CD14-positive monocyte (primary cell): ENCODE measurements around the gene ZNF598. TPM values are rescaled to one million over a fixed set of nuclear protein-coding genes. Genes with fewer than 3 reads are reported as not detected.
"Not testable (repeated sequence)": the region's sequence is repeated elsewhere in the genome, so short reads cannot be mapped to it uniquely, and the experiment has no call there.

Experiments
- DNase-seq, 3 donors: peaks; one replicate each; pipeline ENCODE4 v3.0.0-alpha.2; 2011 to 2022
- H2AFZ ChIP-seq: 2 replicates; pipeline ENCODE4 v1.6.0; 2012; ENCODE audit warnings: mild to moderate bottlenecking, low read depth, low read length, inconsistent platforms; ENCODE audit not compliant: insufficient read depth, poor library complexity, severe bottlenecking
- H3K27ac ChIP-seq, 2 donors: 1 replicate in 1 of 2; 2 replicates in 1 of 2; pipeline ENCODE4 v1.5.1; 2012 to 2013; ENCODE audit warnings: low read length in 2 of 2, control low read depth in 1 of 2, inconsistent platforms in 1 of 2, low read depth in 1 of 2, mild to moderate bottlenecking in 1 of 2
- H3K27me3 ChIP-seq, 2 donors: one replicate each; pipeline versions ENCODE4 v1.6.0 to v1.6.1; 2011 to 2013; ENCODE audit warnings: low read length in 2 of 2; ENCODE audit not compliant: control insufficient read depth in 2 of 2, insufficient read depth in 2 of 2
- H3K36me3 ChIP-seq, 2 donors: replicated peaks in 1 of 2; 1 replicate in 1 of 2; 2 replicates in 1 of 2; pipeline versions ENCODE4 v1.5.1 to v1.6.1; 2012 to 2013; ENCODE audit warnings: low read length in 2 of 2, control low read depth in 1 of 2, inconsistent platforms in 1 of 2, mild to moderate bottlenecking in 1 of 2; ENCODE audit not compliant: insufficient read depth in 2 of 2, control insufficient read depth in 1 of 2
- H3K4me1 ChIP-seq, 2 donors: 1 replicate in 1 of 2; 2 replicates in 1 of 2; pipeline versions ENCODE4 v1.5.1 to v1.6.1; 2012 to 2013; ENCODE audit warnings: low read length in 2 of 2, control low read depth in 1 of 2, inconsistent platforms in 1 of 2, mild to moderate bottlenecking in 1 of 2, moderate library complexity in 1 of 2; ENCODE audit not compliant: insufficient read depth in 2 of 2, control insufficient read depth in 1 of 2
- H3K4me2 ChIP-seq: replicated peaks from 2 replicates; pipeline ENCODE3; 2012; ENCODE audit warnings: low read length, moderate library complexity, mild to moderate bottlenecking; ENCODE audit not compliant: poor library complexity, severe bottlenecking; ENCODE audit errors: extremely low read depth
- H3K4me3 ChIP-seq, 3 experiments: fragments of 200-600 bp in 1 of 3; sonication (generic) in 1 of 3; replicated peaks in 1 of 3; 1 replicate in 2 of 3; 2 replicates in 1 of 3; pipeline ENCODE4 v1.5.1; 2011 to 2013; ENCODE audit warnings: low read length in 3 of 3, mild to moderate bottlenecking in 3 of 3, control low read depth in 2 of 3, low read depth in 2 of 3, inconsistent platforms in 1 of 3, moderate library complexity in 1 of 3
- H3K79me2 ChIP-seq: 2 replicates; pipeline ENCODE4 v1.6.0; 2012; ENCODE audit warnings: mild to moderate bottlenecking, control low read depth, inconsistent platforms, low read length, moderate library complexity; ENCODE audit not compliant: insufficient read depth
- H3K9ac ChIP-seq: 2 replicates; pipeline ENCODE4 v1.6.0; 2017; ENCODE audit warnings: low read length, mild to moderate bottlenecking; ENCODE audit not compliant: insufficient read depth, poor library complexity, severe bottlenecking
- H3K9me3 ChIP-seq, 2 donors: replicated peaks in 1 of 2; 1 replicate in 1 of 2; 2 replicates in 1 of 2; pipeline versions ENCODE4 v1.5.1 to v1.6.1; 2012 to 2013; ENCODE audit warnings: low read length in 2 of 2, control low read depth in 1 of 2; ENCODE audit not compliant: control insufficient read depth in 1 of 2, insufficient read depth in 1 of 2
- H4K20me1 ChIP-seq: 2 replicates; pipeline ENCODE4 v1.6.0; 2012; ENCODE audit warnings: mild to moderate bottlenecking, low read length, control low read depth, moderate library complexity; ENCODE audit not compliant: insufficient read depth
- H3K27ac Mint-ChIP-seq, 7 donors: one replicate each; pipeline ENCODE4 v1.8.0; 2020; ENCODE audit warnings: mild to moderate bottlenecking in 7 of 7, mixed read lengths in 7 of 7, moderate library complexity in 6 of 7, inconsistent platforms in 2 of 7
- H3K27me3 Mint-ChIP-seq, 3 donors: one replicate each; pipeline ENCODE4 v1.8.0; 2021 to 2022; ENCODE audit warnings: low read depth in 3 of 3, mild to moderate bottlenecking in 3 of 3, mixed read lengths in 3 of 3, moderate library complexity in 3 of 3, inconsistent platforms in 1 of 3
- H3K36me3 Mint-ChIP-seq, 2 donors: one replicate each; pipeline ENCODE4 v1.8.0; 2020; ENCODE audit warnings: mixed read lengths in 2 of 2, inconsistent platforms in 1 of 2, mild to moderate bottlenecking in 1 of 2
- H3K4me1 Mint-ChIP-seq: one replicate; pipeline ENCODE4 v1.8.0; 2020; ENCODE audit warnings: mild to moderate bottlenecking, mixed read lengths
- H3K4me3 Mint-ChIP-seq, 2 donors: one replicate each; pipeline ENCODE4 v1.8.0; 2020; ENCODE audit warnings: mild to moderate bottlenecking in 2 of 2, mixed read lengths in 2 of 2, moderate library complexity in 1 of 2
- H3K9me3 Mint-ChIP-seq, 7 donors: one replicate each; pipeline ENCODE4 v1.8.0; 2020 to 2022; ENCODE audit warnings: mixed read lengths in 7 of 7, mild to moderate bottlenecking in 6 of 7, moderate library complexity in 6 of 7, inconsistent platforms in 2 of 7
- CTCF ChIP-seq: fragments of 200-600 bp; IDR thresholded peaks from one replicate; pipeline ENCODE4 v1.8.0; 2022; ENCODE audit warnings: antibody characterized with exemption, mild to moderate bottlenecking
- whole genome bisulfite sequencing: methylation state at CpG from one replicate; pipeline ENCODE4 v1.1.5; 2013; ENCODE audit warnings: missing lambda C conversion rate; ENCODE audit not compliant: insufficient coverage; 5-methylcytosine and 5-hydroxymethylcytosine counted together
- intact Hi-C, 2 donors: fragments of 100-400 bp; cut with micrococcal nuclease; formaldehyde crosslinking; loops; one replicate each; pipeline versions ENCODE4 v1.15.0 to v1.15.1; 2023
- polyA plus RNA-seq, 3 donors: library from polyadenylated mRNA; depleted of rRNA in 1 of 3; unstranded in 2 of 3; stranded (reverse) in 1 of 3; fragments of 300-500 nt in 2 of 3; fragments of >200 nt in 1 of 3; fragmentation: Illumina TruSeq in 2 of 3; gene quantifications; 1 replicate in 2 of 3; 2 replicates in 1 of 3; pipeline ENCODE4 v1.2.3, GENCODE V29; 2012 to 2021

Gene ZNF598
- polyA plus RNA-seq, 3 donors: 1.4 to 42.1 (median 1.5) TPM

GRCh38 chr16:1962161-1963153, 47.2 kb downstream of the ZNF598 start:
- DNase-seq, H3K9me3 ChIP-seq, H3K4me2 ChIP-seq, H3K27ac ChIP-seq, H2AFZ ChIP-seq, H3K27me3 ChIP-seq, H3K9ac ChIP-seq, H3K9me3 Mint-ChIP-seq, intact Hi-C loops, H3K4me3 ChIP-seq: not testable (repeated sequence)
- H3K4me1 Mint-ChIP-seq: peaks cover 45% of the 10 kb centered on the region
- Histone ChIP-seq H3K4me1 (peaks cover 39 to 53% of the 10 kb centered on the region in 2 donors), H4K20me1 (peaks cover 35% of the 10 kb centered on the region), H3K79me2 (peaks cover 52% of the 10 kb centered on the region), H3K36me3 (peaks cover 21% of the 10 kb centered on the region in 2 donors)
- peaks cover 24 to 30% of the 10 kb centered on the region in 2 donors for H3K36me3 Mint-ChIP-seq
- WGBS: 85% methylated on average over 26 of the region's 37 CpGs
- H3K27ac Mint-ChIP-seq: peak overlapping the region in 2 of 7 donors; percentile 66 to 71
- H3K27me3 Mint-ChIP-seq: peaks cover under 1 to 14% (median 11%) of the 10 kb centered on the region in 3 donors
- peak overlapping the region in 1 of 2 donors; percentile 66 for H3K4me3 Mint-ChIP-seq

- no peak for TF ChIP-seq CTCF
- Mint-ChIP-seq H3K9me3 (peaks cover 0 to 8% (median 0%) of the 10 kb centered on the region in 7 donors), H3K4me3 (no peak overlapping the region), H3K4me1 (peaks cover 45% of the 10 kb centered on the region), H3K27ac (no peak overlapping the region), H3K27me3 (peaks cover 5 to 22% (median 18%) of the 10 kb centered on the region in 3 donors), H3K36me3 (peaks cover 24 to 30% of the 10 kb centered on the region in 2 donors)
- Histone ChIP-seq H3K4me3 (no peak overlapping the region), H3K27ac (no peak overlapping the region), H2AFZ (no peak overlapping the region), H4K20me1 (peaks cover 35% of the 10 kb centered on the region), H3K4me2 (no peak overlapping the region), H3K79me2 (peaks cover 52% of the 10 kb centered on the region), H3K27me3 (no peaks in the 10 kb centered on the region), H3K9me3 (no peaks in the 10 kb centered on the region), H3K9ac (no peak overlapping the region), H3K36me3 (peaks cover 21% of the 10 kb centered on the region in 2 donors), H3K4me1 (peaks cover 39 to 53% of the 10 kb centered on the region in 2 donors)
- WGBS: 44% methylated on average over 1 of the region's 6 CpGs
- intact Hi-C loops: no loop called here
- no peak for DNase-seq
Observed at GRCh38 chr16:1961651-1962067, 48.0 kb downstream of the ZNF598 start.
